HCT116 (cell line): ENCODE data around the gene NDUFA7. TPM values are rescaled to one million over a fixed set of nuclear protein-coding genes. Genes with fewer than 3 reads are reported as not detected.
"Not testable (repeated sequence)": the region's sequence is repeated elsewhere in the genome, so short reads cannot be mapped to it uniquely, and the experiment has no call there.

Experiments
- ATAC-seq: fragments of 200-7000 bp; cut with Tn5 transposase; 2 replicates; pipeline ENCODE4 v1.9.1; 2020; ENCODE audit warnings: mild to moderate bottlenecking, moderate library complexity
- BruUV-seq: library from RNA; stranded (reverse); fragments of 400-500 nt; replicated peaks from 2 replicates; lab custom pipeline; 2021; lab: Mats Ljungman, UMichigan
- CTCF ChIA-PET: fragments of 300-600 bp; sonication (Branson Sonifier 250); formaldehyde crosslinking; loops from one replicate; lab custom pipeline; 2021; ENCODE audit warnings: antibody characterized with exemption; lab: Charles Lee
- POLR2A ChIA-PET: fragments of 300-600, 350-600 bp; sonication (Branson Sonifier 250); formaldehyde crosslinking; loops from one replicate; lab custom pipeline; 2021; ENCODE audit warnings: antibody characterized with exemption; lab: Charles Lee
- RAD21 ChIA-PET, 2 experiments: fragments of 300-600 bp; sonication (Branson Sonifier 250); formaldehyde crosslinking; loops; one replicate each; lab custom pipeline; 2023; ENCODE audit warnings: low total read pairs in 2 of 2; ENCODE audit not compliant: uncharacterized antibody in 2 of 2, unreplicated experiment in 2 of 2, low non-redundant PET in 1 of 2; lab: Charles Lee
- DNase-seq: peaks from one replicate; pipeline ENCODE4 v3.0.0-alpha.2; 2010; ENCODE audit warnings: low read depth, low spot score
- H2AFZ ChIP-seq: fragments of 200-600 bp; shearing (Covaris generic), sonication (generic); 2 replicates; pipeline ENCODE4 v1.6.1; 2017; ENCODE audit warnings: low read depth, mixed run types, mixed read lengths, antibody characterized with exemption, low read length; ENCODE audit not compliant: poor library complexity, severe bottlenecking
- H3K27ac ChIP-seq: 2 replicates; pipeline ENCODE4 v1.5.1; 2012; ENCODE audit warnings: low read depth, low read length
- H3K27me3 ChIP-seq: fragments of 200-600 bp; sonication (generic); 2 replicates; pipeline ENCODE4 v1.6.1; 2016; ENCODE audit warnings: mixed run types, low read length, mixed read lengths; ENCODE audit not compliant: insufficient read depth
- H3K36me3 ChIP-seq, 2 experiments: fragments of 200-500 bp in 1 of 2; fragments of 200-600 bp in 1 of 2; sonication (Bioruptor generic) in 1 of 2; sonication (generic) in 1 of 2; 2 replicates each; pipeline versions ENCODE4 v1.5.1 to v1.6.1; 2014 to 2016; ENCODE audit warnings: low read length in 2 of 2, inconsistent platforms in 1 of 2, mixed read lengths in 1 of 2, mixed run types in 1 of 2; ENCODE audit not compliant: insufficient read depth in 2 of 2, control insufficient read depth in 1 of 2
- H3K4me1 ChIP-seq, 2 experiments: fragments of 200-600 bp in 1 of 2; sonication (generic) in 1 of 2; 2 replicates each; pipeline versions ENCODE4 v1.5.1 to v1.6.1; 2012 to 2017; ENCODE audit warnings: low read length in 2 of 2, inconsistent platforms in 1 of 2, mild to moderate bottlenecking in 1 of 2, mixed read lengths in 1 of 2, mixed run types in 1 of 2, moderate library complexity in 1 of 2; ENCODE audit not compliant: insufficient read depth in 2 of 2, control insufficient read depth in 1 of 2
- H3K4me2 ChIP-seq: fragments of 200-600 bp; sonication (generic); 2 replicates; pipeline ENCODE4 v1.6.1; 2017; ENCODE audit warnings: mixed run types, low read length, mixed read lengths
- H3K4me3 ChIP-seq, 2 experiments: fragments of 200-600 bp in 1 of 2; sonication (generic) in 1 of 2; replicated peaks in 1 of 2; 2 replicates each; pipeline ENCODE4 v1.5.1; 2011 to 2016; ENCODE audit warnings: low read length in 2 of 2, control low read depth in 1 of 2, low read depth in 1 of 2, mild to moderate bottlenecking in 1 of 2, mixed read lengths in 1 of 2, mixed run types in 1 of 2
- H3K79me2 ChIP-seq: fragments of 200-600 bp; sonication (generic); 2 replicates; pipeline ENCODE4 v1.6.1; 2017; ENCODE audit warnings: mild to moderate bottlenecking, mixed run types, low read length, moderate library complexity, mixed read lengths; ENCODE audit not compliant: insufficient read depth
- H3K9ac ChIP-seq: fragments of 200-600 bp; sonication (generic); 2 replicates; pipeline ENCODE4 v1.6.1; 2016; ENCODE audit warnings: low read length, mixed read lengths
- H3K9me2 ChIP-seq: fragments of 200-600 bp; sonication (generic), shearing (Covaris generic); 2 replicates; pipeline ENCODE4 v1.6.1; 2017; ENCODE audit warnings: mixed run types, mild to moderate bottlenecking, moderate library complexity; ENCODE audit not compliant: insufficient read depth
- H3K9me3 ChIP-seq, 2 experiments: fragments of 200-500 bp in 1 of 2; fragments of 200-600 bp in 1 of 2; sonication (Bioruptor generic) in 1 of 2; sonication (generic) in 1 of 2; 2 replicates each; pipeline ENCODE4 v1.6.1; 2014 to 2017; ENCODE audit warnings: low read length in 2 of 2, mixed read lengths in 2 of 2, inconsistent platforms in 1 of 2, low read depth in 1 of 2, mild to moderate bottlenecking in 1 of 2, mixed run types in 1 of 2, moderate library complexity in 1 of 2; ENCODE audit not compliant: control insufficient read depth in 1 of 2, insufficient read depth in 1 of 2
- H4K20me1 ChIP-seq: fragments of 200-600 bp; sonication (generic), shearing (Covaris generic); 2 replicates; pipeline ENCODE4 v1.6.1; 2017; ENCODE audit warnings: mixed run types, mild to moderate bottlenecking, moderate library complexity; ENCODE audit not compliant: insufficient read depth
- CTCF ChIP-seq, 3 experiments: fragments of 200-600 bp in 1 of 3; sonication (generic) in 1 of 3; IDR thresholded peaks in 2 of 3; conservative IDR thresholded peaks in 1 of 3; 2 replicates each; pipeline ENCODE4 v1.5.1; 2012 to 2017; ENCODE audit warnings: low read depth in 2 of 3, low read length in 2 of 3, antibody characterized with exemption in 1 of 3, borderline replicate concordance in 1 of 3, control low read depth in 1 of 3, mild to moderate bottlenecking in 1 of 3, mixed read lengths in 1 of 3, mixed run types in 1 of 3, moderate library complexity in 1 of 3; ENCODE audit not compliant: insufficient read depth in 1 of 3
- POLR2A ChIP-seq: IDR thresholded peaks from 2 replicates; pipeline ENCODE4 v1.7.0; 2011; ENCODE audit warnings: borderline replicate concordance; ENCODE audit not compliant: insufficient read depth, insufficient read length; ENCODE audit errors: extremely low read depth
- POLR2AphosphoS5 ChIP-seq: IDR thresholded peaks from 2 replicates; pipeline ENCODE4 v1.6.1; 2011; ENCODE audit warnings: mild to moderate bottlenecking, low read depth, low read length, moderate library complexity
- SP1 ChIP-seq: IDR thresholded peaks from 2 replicates; pipeline ENCODE4 v1.6.1; 2012; ENCODE audit warnings: low read depth
- SRF ChIP-seq: IDR thresholded peaks from 2 replicates; pipeline ENCODE4 v1.6.1; 2012; ENCODE audit warnings: low read depth
- TCF7L2 ChIP-seq: IDR thresholded peaks from 2 replicates; pipeline ENCODE4 v1.7.0; 2011; ENCODE audit warnings: borderline replicate concordance, inconsistent platforms; ENCODE audit not compliant: insufficient read depth, insufficient read length; ENCODE audit errors: extremely low read depth
- intact Hi-C: fragments of 100-400 bp; cut with micrococcal nuclease; formaldehyde crosslinking; loops from 2 replicates; pipeline ENCODE4 v1.10.0; 2022
- total RNA-seq: library from RNA; stranded (reverse); gene quantifications from one replicate; pipeline ENCODE4 v1.2.1, GENCODE V29; 2021; ENCODE audit not compliant: unreplicated experiment

The NDUFA7 gene
- total RNA-seq, 1 experiment from 2014 or later: 86.9 TPM

- no peak for ATAC-seq
- Histone ChIP-seq H3K9me2 (no peaks in the 10 kb centered on the region), H3K9ac (no peak overlapping the region), H3K4me2 (no peak overlapping the region), H3K4me3 (no peak overlapping the region), H3K27me3 (no peaks in the 10 kb centered on the region), H3K4me1 (peaks cover 24 to 47% of the 10 kb centered on the region in 2 experiments), H3K79me2 (peaks cover 27% of the 10 kb centered on the region), H3K27ac (no peak overlapping the region), H3K9me3 (no peaks in the 10 kb centered on the region), H3K36me3 (peaks cover 3 to 5% of the 10 kb centered on the region in 2 experiments; a peak in 1 of 4 replicates), H4K20me1 (no peaks in the 10 kb centered on the region), H2AFZ (no peak overlapping the region)
- BruUV-seq: no TSS peak
- DNase-seq: no peak
- ChIA-PET CTCF (no interaction called here), POLR2A (no interaction called here), RAD21 (no interaction called here)
- intact Hi-C loops: no loop called here
- TF ChIP-seq POLR2AphosphoS5 (no peak), SP1 (no peak), SRF (no peak), CTCF (IDR thresholded peaks at IDR 0.05 in 2 of 3, conservative IDR thresholded peaks at IDR 0.05 in 1 of 3; ENCODE audit: borderline replicate concordance in 1 of 3, insufficient read depth in 1 of 3, low read depth in 2 of 3, low read length in 2 of 3) (no peak), POLR2A (no peak), TCF7L2 (no peak)
Measured at GRCh38 chr19:8302357-8302691, 18.9 kb downstream of the NDUFA7 start.

GRCh38 chr19:8291337-8291736, 29.8 kb downstream of the NDUFA7 start:
- BruUV-seq, H3K9me2 ChIP-seq, H3K36me3 ChIP-seq, H3K27ac ChIP-seq, H2AFZ ChIP-seq, POLR2A ChIA-PET, H4K20me1 ChIP-seq, H3K9ac ChIP-seq, RAD21 ChIA-PET, H3K27me3 ChIP-seq, H3K9me3 ChIP-seq, CTCF ChIA-PET, H3K4me3 ChIP-seq, H3K4me2 ChIP-seq, H3K79me2 ChIP-seq, DNase-seq, H3K4me1 ChIP-seq, intact Hi-C loops: not testable (repeated sequence)
- peak; percentile 82 for ATAC-seq

- H3K4me2 ChIP-seq, RAD21 ChIA-PET, BruUV-seq, H3K4me1 ChIP-seq, H3K4me3 ChIP-seq, H3K27me3 ChIP-seq, DNase-seq, POLR2A ChIA-PET, H3K9me2 ChIP-seq, CTCF ChIA-PET, H3K9me3 ChIP-seq, H3K9ac ChIP-seq, intact Hi-C loops, H3K36me3 ChIP-seq, H3K27ac ChIP-seq, H4K20me1 ChIP-seq, H2AFZ ChIP-seq, H3K79me2 ChIP-seq: not testable (repeated sequence)
- ATAC-seq: peak; percentile 81
Measured at GRCh38 chr19:8276508-8276907, 44.7 kb downstream of the NDUFA7 start.
